ENCODE results near the gene FOXP1. TPM values are rescaled to one million over a fixed set of nuclear protein-coding genes. Genes with fewer than 3 reads are reported as not detected.

The FOXP1 gene
- total RNA-seq, 4 donors from 2014 or later, result 86.4 to 107 (median 93.8) TPM

DNA sequence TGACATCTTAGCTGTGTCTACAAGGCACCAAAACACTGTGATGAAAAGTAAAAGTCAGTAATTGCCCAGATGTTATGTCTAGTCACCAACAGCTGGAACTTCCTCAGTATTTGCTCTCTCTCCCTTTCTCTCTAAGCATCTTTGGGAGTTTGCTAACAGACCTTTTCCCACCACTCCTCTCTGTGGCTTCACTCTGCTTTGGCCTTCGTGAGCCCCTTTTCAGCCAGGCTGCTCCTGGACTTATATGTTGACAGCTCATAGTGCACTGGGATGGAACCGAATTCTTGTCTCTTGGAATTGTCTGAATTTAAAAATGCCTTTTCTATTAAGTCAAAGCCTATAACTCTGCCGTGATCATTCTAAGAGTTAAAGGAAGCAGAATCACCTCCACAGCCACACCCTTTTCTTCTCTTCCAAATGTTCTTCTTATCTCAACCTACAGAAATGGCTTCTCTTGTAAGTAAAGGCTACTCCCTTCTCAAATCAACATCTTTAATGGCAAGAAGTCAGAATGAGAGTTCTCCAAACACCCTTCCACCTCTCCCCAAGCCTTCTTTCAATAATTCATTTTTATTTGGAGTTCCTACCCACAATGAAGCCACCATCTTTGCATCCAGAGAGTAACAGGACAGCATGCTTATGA, 17.2 kb upstream of the FOXP1 start:
- no peak overlapping the region for H3K4me3 ChIP-seq
- H3K27me3 ChIP-seq, result no peaks in the 10 kb centered on the region
- no peak for DNase-seq (ENCODE audit: low spot score in 2 of 2)
- no peak overlapping the region for H3K27ac ChIP-seq
- no peaks in the 10 kb centered on the region for H3K36me3 ChIP-seq
- WGBS, 2 donors, result 77 to 78% methylated on average over 3 of the region's 3 CpGs
- H3K9me3 ChIP-seq, result peaks cover 0 to 2% (median 0%) of the 10 kb centered on the region in 4 donors
- peaks cover 0 to 5% (median 2%) of the 10 kb centered on the region in 4 donors for H3K4me1 ChIP-seq
- TF ChIP-seq EP300 (IDR thresholded peaks at IDR 0.05), result no peak
- TF ChIP-seq CTCF (IDR thresholded peaks at IDR 0.05), result no peak
- TF ChIP-seq POLR2A (IDR thresholded peaks at IDR 0.05), result no peak

GRCh38 chr3:71599416-71599815, 15.9 kb upstream of the FOXP1 start:
- Histone ChIP-seq H3K27ac (no peak overlapping the region), H3K9me3 (no peaks in the 10 kb centered on the region), H3K27me3 (no peaks in the 10 kb centered on the region), H3K4me3 (no peak overlapping the region), H3K4me1 (peaks cover 0 to 5% (median 2%) of the 10 kb centered on the region in 4 donors), H3K36me3 (no peaks in the 10 kb centered on the region)
- TF ChIP-seq EP300 (IDR thresholded peaks at IDR 0.05), result no peak
- no peak for TF ChIP-seq CTCF (IDR thresholded peaks at IDR 0.05)
- TF ChIP-seq POLR2A (IDR thresholded peaks at IDR 0.05), result no peak
- WGBS, 2 donors, result 73 to 91% methylated on average over 1 of the region's 1 CpG
- DNase-seq (ENCODE audit: low spot score in 2 of 2), result no peak

DNA sequence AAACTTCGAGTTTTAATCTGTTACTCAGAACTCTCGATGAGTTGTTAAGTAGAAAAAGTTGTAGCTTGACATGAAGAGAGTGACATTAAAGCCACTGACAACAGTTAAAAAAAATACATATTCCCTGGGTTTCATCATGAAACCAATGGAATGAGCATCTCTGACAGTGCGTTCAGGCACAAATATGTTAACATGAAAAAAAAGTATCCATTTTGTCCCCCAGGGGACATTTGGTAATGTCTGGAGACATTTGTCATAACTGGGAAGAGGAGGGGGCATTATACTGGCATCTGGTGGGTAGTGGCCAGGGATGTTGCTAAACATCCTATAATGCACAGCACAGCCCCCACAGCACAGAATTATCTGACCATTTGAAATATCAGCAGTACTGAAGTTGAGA, 14.8 kb upstream of the FOXP1 start:
- H3K4me3 ChIP-seq, result no peak overlapping the region
- WGBS, 2 donors, result 87 to 92% methylated on average over 3 of the region's 3 CpGs
- H3K9me3 ChIP-seq, result no peaks in the 10 kb centered on the region
- H3K4me1 ChIP-seq, result peaks cover 0 to 5% (median 2%) of the 10 kb centered on the region in 4 donors
- no peaks in the 10 kb centered on the region for H3K36me3 ChIP-seq
- H3K27ac ChIP-seq, result no peak overlapping the region
- no peak for DNase-seq (ENCODE audit: low spot score in 2 of 2)
- H3K27me3 ChIP-seq, result no peaks in the 10 kb centered on the region
- TF ChIP-seq POLR2A (IDR thresholded peaks at IDR 0.05), result no peak
- TF ChIP-seq CTCF (IDR thresholded peaks at IDR 0.05), result no peak
- no peak for TF ChIP-seq EP300 (IDR thresholded peaks at IDR 0.05)

DNA sequence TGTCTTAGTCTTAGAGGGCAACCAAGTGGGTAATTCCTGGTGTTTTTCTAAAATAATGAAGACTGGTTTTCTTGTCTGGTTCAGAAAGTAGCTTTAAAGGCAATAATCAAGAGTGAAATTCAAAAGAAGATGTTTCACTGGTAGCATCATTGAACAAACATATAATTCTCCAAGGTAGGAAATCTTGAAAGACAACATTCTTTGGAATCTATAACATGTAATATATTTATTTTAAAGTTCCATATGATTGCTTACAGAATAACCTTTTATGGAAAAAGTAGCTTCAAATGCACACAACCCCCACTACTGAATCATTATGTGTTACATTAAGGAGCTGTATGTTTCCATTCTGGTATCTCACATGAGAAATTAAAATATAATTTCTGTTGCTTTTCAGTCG, 13.8 kb upstream of the FOXP1 start:
- H3K27ac ChIP-seq, result no peak overlapping the region
- peaks cover 0 to 5% (median 2%) of the 10 kb centered on the region in 4 donors for H3K4me1 ChIP-seq
- no peak overlapping the region for H3K4me3 ChIP-seq
- H3K9me3 ChIP-seq, result no peaks in the 10 kb centered on the region
- TF ChIP-seq EP300 (IDR thresholded peaks at IDR 0.05) (no peak), CTCF (IDR thresholded peaks at IDR 0.05) (no peak), POLR2A (IDR thresholded peaks at IDR 0.05) (no peak)
- no peaks in the 10 kb centered on the region for H3K36me3 ChIP-seq
- WGBS, 2 donors, result 52 to 55% methylated on average over 1 of the region's 1 CpG
- no peaks in the 10 kb centered on the region for H3K27me3 ChIP-seq
- no peak for DNase-seq (ENCODE audit: low spot score in 2 of 2)

GRCh38 chr3:71593106-71593505, 9.6 kb upstream of the FOXP1 start:
- WGBS, 2 donors, result 91 to 92% methylated on average over 3 of the region's 3 CpGs

More at GRCh38 chr3:71593106-71593505, 9.6 kb upstream of the FOXP1 start:
- H3K4me1 ChIP-seq, result no peaks in the 10 kb centered on the region
- no peak for DNase-seq (ENCODE audit: low spot score in 2 of 2)
- no peaks in the 10 kb centered on the region for H3K36me3 ChIP-seq
- H3K4me3 ChIP-seq, result no peak overlapping the region
- H3K27ac ChIP-seq, result no peak overlapping the region
- H3K27me3 ChIP-seq, result no peaks in the 10 kb centered on the region
- no peaks in the 10 kb centered on the region for H3K9me3 ChIP-seq
- no peak for TF ChIP-seq CTCF (IDR thresholded peaks at IDR 0.05)
- TF ChIP-seq EP300 (IDR thresholded peaks at IDR 0.05), result no peak
- TF ChIP-seq POLR2A (IDR thresholded peaks at IDR 0.05), result no peak
